HG02759 (cell line): Measurements from ENCODE around the gene ZFP2.

Source experiments
- ATAC-seq: cut with Tn5 transposase; IDR thresholded peaks from one replicate; pipeline ENCODE4 v1.9.1; 2021; ENCODE audit warnings: mild to moderate bottlenecking, moderate library complexity; ENCODE audit not compliant: unreplicated experiment

The ZFP2 gene

DNA sequence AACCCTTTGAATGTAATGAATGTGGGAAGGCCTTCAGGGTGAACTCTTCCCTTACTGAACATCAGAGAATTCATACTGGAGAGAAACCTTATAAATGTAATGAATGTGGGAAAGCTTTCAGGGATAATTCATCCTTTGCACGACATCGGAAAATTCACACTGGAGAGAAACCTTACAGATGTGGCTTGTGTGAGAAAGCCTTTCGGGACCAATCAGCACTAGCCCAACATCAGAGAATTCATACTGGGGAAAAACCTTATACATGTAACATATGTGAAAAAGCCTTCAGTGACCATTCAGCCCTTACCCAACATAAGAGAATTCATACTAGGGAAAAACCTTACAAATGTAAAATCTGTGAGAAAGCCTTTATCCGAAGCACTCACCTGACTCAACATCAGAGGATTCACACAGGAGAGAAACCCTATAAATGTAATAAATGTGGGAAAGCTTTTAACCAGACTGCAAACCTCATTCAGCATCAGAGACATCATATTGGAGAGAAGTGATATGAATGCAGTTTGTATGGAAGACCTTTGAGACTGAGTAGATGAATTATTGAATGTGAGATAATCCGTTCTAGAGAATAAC, 69.8 kb downstream of the ZFP2 start:
- ATAC-seq: no peak

DNA sequence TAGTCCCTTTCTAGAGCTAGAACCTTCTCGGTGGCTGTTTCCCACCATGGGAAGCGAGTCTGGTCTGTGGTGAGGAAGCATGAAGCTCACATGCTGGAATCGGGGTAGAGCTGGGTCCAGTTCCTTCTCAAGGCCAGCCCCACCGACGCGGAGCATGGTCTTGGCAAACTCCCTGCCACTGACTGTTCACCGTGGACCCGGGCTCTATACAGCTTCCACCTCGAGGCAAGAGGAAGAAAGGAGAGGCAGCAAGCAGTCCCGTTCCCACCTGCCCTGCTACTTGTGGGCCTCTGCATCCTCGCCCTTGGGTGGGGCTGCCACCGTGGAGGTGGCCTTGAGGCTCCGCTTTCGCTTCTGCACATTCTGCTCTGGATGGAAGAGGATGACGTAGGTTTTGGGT, 85.7 kb downstream of the ZFP2 start:
- no peak for ATAC-seq
